HEK293T (cell line): ENCODE measurements around the gene BOLA3.

Experiments
- BHLHE40 ChIP-seq: fragments of 450-650 bp; IDR thresholded peaks from 2 replicates; pipeline ENCODE4 v1.6.1; 2016; ENCODE audit warnings: mild to moderate bottlenecking, moderate library complexity, borderline replicate concordance
- FOXA1 ChIP-seq: fragments of 450-650 bp; IDR thresholded peaks from 2 replicates; pipeline ENCODE4 v1.6.1; 2016; ENCODE audit warnings: mild to moderate bottlenecking
- FOXM1 ChIP-seq: fragments of 450-650 bp; IDR thresholded peaks from 2 replicates; pipeline ENCODE4 v1.6.1; 2017; ENCODE audit warnings: mild to moderate bottlenecking, borderline replicate concordance
- HDGF ChIP-seq: fragments of 450-650 bp; IDR thresholded peaks from 2 replicates; pipeline ENCODE4 v1.6.1; 2017; ENCODE audit warnings: antibody characterized with exemption, borderline replicate concordance
- LEF1 ChIP-seq: fragments of 450-650 bp; IDR thresholded peaks from 2 replicates; pipeline ENCODE4 v1.6.1; 2017; ENCODE audit warnings: mild to moderate bottlenecking, borderline replicate concordance
- SUZ12 ChIP-seq: fragments of 450-650 bp; IDR thresholded peaks from 2 replicates; pipeline ENCODE4 v1.6.1; 2016; ENCODE audit warnings: mild to moderate bottlenecking
- TARDBP ChIP-seq: fragments of 450-650 bp; IDR thresholded peaks from 2 replicates; pipeline ENCODE4 v1.6.1; 2016

GRCh38 chr2:74100254-74101216 lies 47.2 kb downstream of the BOLA3 start:
- TF ChIP-seq FOXA1 (no peak), BHLHE40 (no peak), TARDBP (no peak), FOXM1 (no peak), LEF1 (no peak), HDGF (no peak), SUZ12 (no peak)
